Osteoblast (primary cell): Measurements from ENCODE around the gene TBX2. TPM values are rescaled to one million over a fixed set of nuclear protein-coding genes. Genes with fewer than 3 reads are reported as not detected.
A peak's percentile ranks its signal among the peaks of the same experiment; 100 is the strongest.

ENCODE experiments used
- DNase-seq: peaks from one replicate; pipeline ENCODE4 v3.0.0; 2011; ENCODE audit warnings: low spot score, mixed read lengths; ENCODE audit not compliant: insufficient read length; ENCODE audit errors: missing footprints
- H2AFZ ChIP-seq: 2 replicates; pipeline ENCODE4 v1.6.0; 2011; ENCODE audit warnings: mild to moderate bottlenecking, low read length
- H3K27ac ChIP-seq: 2 replicates; pipeline ENCODE4 v1.5.1; 2011; ENCODE audit warnings: mild to moderate bottlenecking, low read depth, low read length, moderate library complexity
- H3K27me3 ChIP-seq: 2 replicates; pipeline ENCODE4 v1.6.0; 2012; ENCODE audit warnings: mild to moderate bottlenecking, control low read depth, inconsistent platforms, low read length, moderate library complexity; ENCODE audit not compliant: insufficient read depth
- H3K36me3 ChIP-seq: 2 replicates; pipeline ENCODE4 v1.5.1; 2011; ENCODE audit warnings: mild to moderate bottlenecking, low read length, control low read depth, moderate library complexity; ENCODE audit not compliant: insufficient read depth
- H3K4me1 ChIP-seq: 2 replicates; pipeline ENCODE4 v1.5.1; 2011; ENCODE audit warnings: mild to moderate bottlenecking, low read length, control low read depth, moderate library complexity; ENCODE audit not compliant: insufficient read depth
- H3K4me2 ChIP-seq: 2 replicates; pipeline ENCODE4 v1.6.0; 2011; ENCODE audit warnings: mild to moderate bottlenecking, low read length; ENCODE audit not compliant: insufficient read depth
- H3K4me3 ChIP-seq: fragments of 200-600 bp; sonication (generic); 3 replicates; pipeline ENCODE4 v1.5.1; 2012; ENCODE audit warnings: mild to moderate bottlenecking, low read length, inconsistent platforms; ENCODE audit not compliant: insufficient read depth
- H3K79me2 ChIP-seq: 2 replicates; pipeline ENCODE4 v1.6.0; 2012; ENCODE audit warnings: mild to moderate bottlenecking, low read length, control low read depth, inconsistent platforms; ENCODE audit not compliant: insufficient read depth
- H3K9me3 ChIP-seq: 2 replicates; pipeline ENCODE4 v1.5.1; 2011; ENCODE audit warnings: low read depth, low read length, control low read depth
- H4K20me1 ChIP-seq: 2 replicates; pipeline ENCODE4 v1.6.0; 2012; ENCODE audit warnings: mild to moderate bottlenecking, low read length, control low read depth; ENCODE audit not compliant: insufficient read depth
- CTCF ChIP-seq: IDR thresholded peaks from 2 replicates; pipeline ENCODE4 v1.5.1; 2011; ENCODE audit warnings: mild to moderate bottlenecking, low read depth, low read length, moderate library complexity; ENCODE audit errors: extremely low read depth
- total RNA-seq: library from RNA; depleted of rRNA; stranded (reverse); fragments of >200 nt; gene quantifications from 2 replicates; pipeline ENCODE4 v1.2.3, GENCODE V29; 2012

Gene TBX2
- total RNA-seq, 1 donor = 11.6 TPM

GRCh38 chr17:61393904-61394629, 5.6 kb upstream of the TBX2 start:
- Histone ChIP-seq H3K9me3 (no peaks in the 10 kb centered on the region), H4K20me1 (no peaks in the 10 kb centered on the region), H2AFZ (no peak overlapping the region), H3K36me3 (no peaks in the 10 kb centered on the region), H3K4me1 (peaks cover 29% of the 10 kb centered on the region), H3K27ac (peak overlapping the region; percentile 17), H3K79me2 (peaks cover 49% of the 10 kb centered on the region), H3K27me3 (no peaks in the 10 kb centered on the region), H3K4me3 (no peak overlapping the region), H3K4me2 (no peak overlapping the region)
- TF ChIP-seq CTCF = no peak
- no peak for DNase-seq

GRCh38 chr17:61394630-61395408, 4.8 kb upstream of the TBX2 start:
- Histone ChIP-seq H3K9me3 (no peaks in the 10 kb centered on the region), H3K4me2 (no peak overlapping the region), H3K27ac (peak overlapping the region; percentile 17), H3K79me2 (peaks cover 52% of the 10 kb centered on the region), H3K27me3 (no peaks in the 10 kb centered on the region), H4K20me1 (no peaks in the 10 kb centered on the region), H3K36me3 (no peaks in the 10 kb centered on the region), H3K4me3 (no peak overlapping the region), H3K4me1 (peaks cover 26% of the 10 kb centered on the region), H2AFZ (no peak overlapping the region)
- no peak for DNase-seq
- TF ChIP-seq CTCF = no peak

- Histone ChIP-seq H3K36me3 (no peaks in the 10 kb centered on the region), H3K4me1 (peaks cover 26% of the 10 kb centered on the region), H3K4me3 (no peak overlapping the region), H3K4me2 (no peak overlapping the region), H3K79me2 (peaks cover 54% of the 10 kb centered on the region), H3K9me3 (no peaks in the 10 kb centered on the region), H2AFZ (no peak overlapping the region), H3K27me3 (no peaks in the 10 kb centered on the region), H4K20me1 (no peaks in the 10 kb centered on the region), H3K27ac (no peak overlapping the region)
- TF ChIP-seq CTCF = no peak
- DNase-seq = no peak
Observed at GRCh38 chr17:61395409-61395982, 4.1 kb upstream of the TBX2 start.

- no peaks in the 10 kb centered on the region for H3K27me3 ChIP-seq
- H3K9me3 ChIP-seq = no peaks in the 10 kb centered on the region
- peaks cover 1% of the 10 kb centered on the region for H4K20me1 ChIP-seq
- H3K27ac ChIP-seq = peak overlapping the region; percentile 51
- TF ChIP-seq CTCF = no peak
- H3K36me3 ChIP-seq = no peaks in the 10 kb centered on the region
- H3K4me1 ChIP-seq = peaks cover 26% of the 10 kb centered on the region
- peaks cover 60% of the 10 kb centered on the region for H3K79me2 ChIP-seq
- peak overlapping the region; percentile 88 for H3K4me3 ChIP-seq
- peak overlapping the region; percentile 95 for H3K4me2 ChIP-seq
- H2AFZ ChIP-seq = peak overlapping the region; percentile 70
- no peak for DNase-seq
Observed at GRCh38 chr17:61395983-61396585, 3.6 kb upstream of the TBX2 start.
